ENCODE measurements around the gene DNAJB2.
"Not testable (repeated sequence)": the region's sequence is repeated elsewhere in the genome, so short reads cannot be mapped to it uniquely, and the experiment has no call there.

The DNAJB2 gene

DNA sequence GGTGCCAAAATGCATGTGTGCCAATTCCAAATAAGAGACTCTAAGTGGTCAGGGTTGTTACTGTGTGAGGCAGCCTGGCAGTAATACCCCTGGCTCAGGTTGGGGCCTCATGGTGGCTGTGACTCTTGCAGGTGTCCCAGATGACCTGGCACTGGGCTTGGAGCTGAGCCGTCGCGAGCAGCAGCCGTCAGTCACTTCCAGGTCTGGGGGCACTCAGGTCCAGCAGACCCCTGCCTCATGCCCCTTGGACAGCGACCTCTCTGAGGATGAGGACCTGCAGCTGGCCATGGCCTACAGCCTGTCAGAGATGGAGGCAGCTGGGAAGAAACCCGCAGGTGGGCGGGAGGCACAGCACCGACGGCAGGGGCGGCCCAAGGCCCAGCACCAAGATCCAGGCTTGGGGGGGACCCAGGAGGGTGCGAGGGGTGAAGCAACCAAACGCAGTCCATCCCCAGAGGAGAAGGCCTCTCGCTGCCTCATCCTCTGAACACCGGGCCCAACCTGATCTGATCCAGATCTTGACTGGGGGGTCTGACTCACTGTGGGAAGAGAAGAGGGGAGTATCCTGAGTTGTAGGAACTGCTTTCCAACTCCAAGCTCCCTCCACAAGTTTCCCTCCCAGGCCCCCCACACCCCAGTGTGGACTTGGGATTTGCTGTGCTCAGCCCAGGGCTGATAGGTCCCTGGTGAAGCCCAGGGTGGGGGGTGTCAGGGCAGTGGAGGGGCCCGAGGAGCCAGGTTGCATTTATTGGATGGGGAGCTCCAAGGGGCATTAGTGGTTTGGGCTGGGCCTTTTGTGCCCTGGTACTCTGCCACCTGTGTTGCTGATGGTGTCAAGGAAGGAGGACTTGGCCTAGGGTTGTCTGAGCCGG is 5.6 kb downstream of the DNAJB2 start:
- in situ Hi-C loops (cut with MboI; ENCODE audit: low sequenced_read_pairs) = no loop called here

DNA sequence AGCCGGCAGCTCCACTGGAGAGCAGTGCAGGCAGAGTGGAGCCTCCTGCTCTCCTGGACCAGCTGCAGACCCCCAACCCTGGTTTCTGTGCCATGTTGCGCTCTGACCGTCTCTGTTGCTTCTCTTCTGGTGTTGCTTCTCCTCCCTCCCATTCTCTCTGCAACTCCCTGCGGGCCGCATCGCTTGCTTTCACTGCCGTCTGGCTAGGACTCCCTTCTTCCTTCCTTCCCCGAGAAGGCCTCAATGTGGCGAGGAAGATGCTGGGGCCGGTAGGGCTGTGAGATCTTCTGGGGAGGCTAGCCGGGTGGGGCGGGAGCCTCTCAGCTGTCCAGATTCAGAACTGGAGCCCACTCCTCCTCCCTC is 6.2 kb downstream of the DNAJB2 start:
- in situ Hi-C loops (cut with MboI; ENCODE audit: low sequenced_read_pairs) = no loop called here

DNA sequence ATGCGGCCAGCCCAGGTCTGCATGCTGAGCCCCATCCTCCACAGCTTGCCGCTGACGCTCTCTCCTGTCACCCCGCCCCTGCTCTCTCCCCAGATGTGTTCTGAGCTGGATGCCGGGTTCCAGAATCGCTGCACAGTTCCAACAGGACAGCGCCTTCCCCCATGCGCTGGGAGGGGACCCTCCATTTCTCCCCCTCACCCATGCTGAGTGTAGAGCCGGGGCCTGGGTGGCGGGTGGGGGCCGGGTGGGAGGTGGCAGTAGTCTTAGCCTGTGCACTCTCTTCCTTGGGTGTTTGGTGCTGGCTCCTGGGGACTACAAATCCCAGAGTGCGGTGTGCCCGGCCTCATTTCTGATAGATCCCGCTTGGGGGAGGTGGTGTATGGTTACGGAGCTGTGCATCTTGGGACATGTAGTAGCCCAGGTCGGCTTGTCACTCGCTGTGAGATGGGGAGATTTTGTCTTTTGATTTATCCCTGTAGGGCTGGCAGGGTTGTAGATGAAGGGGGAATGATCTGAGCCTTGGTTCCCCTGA is 6.8 kb downstream of the DNAJB2 start:
- in situ Hi-C loops (cut with MboI; ENCODE audit: low sequenced_read_pairs) = no loop called here

DNA sequence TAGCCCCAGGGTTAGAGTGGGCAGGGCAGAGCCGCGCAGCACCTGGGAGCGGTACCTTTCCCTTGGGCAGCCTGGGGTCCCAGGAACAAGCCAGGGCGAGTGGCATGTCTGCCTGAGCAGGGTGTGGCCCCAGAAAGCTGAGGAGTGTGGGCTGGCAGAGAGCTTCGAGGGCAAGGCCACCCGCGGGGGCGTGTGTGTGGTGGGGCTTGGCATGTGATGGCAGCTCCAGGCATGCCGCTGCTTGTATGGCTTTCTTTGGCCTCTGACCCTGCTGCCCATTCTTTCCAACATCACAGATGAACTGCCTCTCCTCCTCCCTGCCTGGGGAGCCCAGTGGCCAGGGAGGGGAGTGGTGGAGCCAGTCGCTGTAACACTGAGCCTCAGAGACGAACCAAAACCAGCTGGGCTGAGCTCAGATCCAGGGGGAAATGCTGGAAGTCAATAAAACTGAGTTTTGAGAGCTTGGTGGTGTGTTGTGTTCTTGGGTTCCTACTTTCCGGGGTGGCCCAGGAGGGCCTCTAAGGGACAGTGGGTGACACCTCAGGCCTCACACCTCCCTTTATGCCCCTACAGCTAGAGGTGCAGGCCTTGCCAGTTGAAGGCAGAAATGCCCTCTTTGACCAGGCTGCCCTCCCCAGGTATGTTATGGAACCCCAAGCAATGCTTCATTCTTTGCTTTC is 7.4 kb downstream of the DNAJB2 start:
- in situ Hi-C loops (cut with MboI; ENCODE audit: low sequenced_read_pairs) = no loop called here

DNA sequence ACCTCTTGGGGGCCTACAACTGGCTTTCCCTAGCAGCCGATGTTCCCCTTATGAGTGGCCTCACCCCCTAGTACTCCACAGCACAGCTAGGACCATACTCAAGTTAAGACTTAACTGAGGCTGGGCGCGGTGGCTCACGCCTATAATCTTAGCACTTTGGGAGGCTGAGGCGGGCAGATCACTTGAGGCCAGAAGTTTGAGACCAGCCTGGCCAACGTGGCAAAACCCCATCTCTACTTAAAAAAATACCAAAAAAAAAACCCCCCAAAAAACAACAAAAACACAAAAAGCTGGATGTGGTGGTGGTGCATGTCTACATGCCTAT is 7.9 kb downstream of the DNAJB2 start:
- in situ Hi-C loops (cut with MboI; ENCODE audit: low sequenced_read_pairs) = not testable (repeated sequence)

DNA sequence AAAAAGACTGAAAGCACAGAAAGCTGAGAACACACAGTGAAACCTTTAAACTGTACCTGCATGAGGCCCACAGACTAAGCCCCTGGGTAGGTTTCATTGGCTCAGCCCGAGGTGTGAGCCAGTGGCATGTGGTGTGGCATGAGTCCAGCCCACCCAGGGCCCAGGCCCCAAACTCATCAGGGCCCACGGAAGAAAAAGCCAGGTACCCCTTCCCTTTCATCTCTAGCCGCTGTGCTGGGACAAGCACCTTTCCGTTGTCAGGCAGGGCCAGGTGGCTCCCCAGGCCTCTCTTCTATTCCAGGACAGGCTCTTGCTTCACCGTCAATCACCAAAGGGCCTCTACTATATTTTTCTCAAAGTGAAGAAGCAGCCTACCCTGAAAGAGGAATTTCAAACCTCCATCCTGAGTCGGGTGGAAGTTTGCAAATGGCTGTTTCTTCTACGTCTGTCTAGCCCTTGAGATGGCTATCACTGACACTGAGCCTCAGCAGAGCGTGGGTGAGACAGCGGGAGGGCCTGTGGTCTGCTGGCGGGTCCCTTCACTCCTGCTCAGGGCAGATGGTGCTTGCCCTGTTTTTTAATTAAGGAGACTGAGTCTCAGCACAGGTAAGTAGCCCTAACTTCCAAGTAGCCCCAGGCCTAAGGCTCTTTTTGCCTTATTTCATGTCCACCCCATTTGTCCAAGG is 8.6 kb downstream of the DNAJB2 start:
- in situ Hi-C loops (cut with MboI; ENCODE audit: low sequenced_read_pairs) = no loop called here

DNA sequence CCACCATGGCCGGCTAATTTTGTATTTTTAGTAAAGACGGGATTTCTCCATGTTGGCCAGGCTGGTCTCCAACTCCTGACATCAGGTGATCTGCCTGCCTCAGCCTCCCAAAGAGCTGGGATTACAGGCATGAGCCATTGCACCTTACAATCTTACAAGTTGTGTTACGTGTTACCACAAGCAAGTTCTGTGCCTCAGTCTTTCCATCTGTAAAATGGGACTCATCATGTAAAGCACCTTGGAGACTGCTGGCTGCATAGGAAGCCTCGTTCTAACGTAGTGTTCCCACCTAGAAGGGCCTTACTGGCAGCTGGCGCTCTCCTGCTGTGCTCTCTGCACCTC is 10.0 kb downstream of the DNAJB2 start:
- in situ Hi-C loops (cut with MboI; ENCODE audit: low sequenced_read_pairs) = no loop called here

DNA sequence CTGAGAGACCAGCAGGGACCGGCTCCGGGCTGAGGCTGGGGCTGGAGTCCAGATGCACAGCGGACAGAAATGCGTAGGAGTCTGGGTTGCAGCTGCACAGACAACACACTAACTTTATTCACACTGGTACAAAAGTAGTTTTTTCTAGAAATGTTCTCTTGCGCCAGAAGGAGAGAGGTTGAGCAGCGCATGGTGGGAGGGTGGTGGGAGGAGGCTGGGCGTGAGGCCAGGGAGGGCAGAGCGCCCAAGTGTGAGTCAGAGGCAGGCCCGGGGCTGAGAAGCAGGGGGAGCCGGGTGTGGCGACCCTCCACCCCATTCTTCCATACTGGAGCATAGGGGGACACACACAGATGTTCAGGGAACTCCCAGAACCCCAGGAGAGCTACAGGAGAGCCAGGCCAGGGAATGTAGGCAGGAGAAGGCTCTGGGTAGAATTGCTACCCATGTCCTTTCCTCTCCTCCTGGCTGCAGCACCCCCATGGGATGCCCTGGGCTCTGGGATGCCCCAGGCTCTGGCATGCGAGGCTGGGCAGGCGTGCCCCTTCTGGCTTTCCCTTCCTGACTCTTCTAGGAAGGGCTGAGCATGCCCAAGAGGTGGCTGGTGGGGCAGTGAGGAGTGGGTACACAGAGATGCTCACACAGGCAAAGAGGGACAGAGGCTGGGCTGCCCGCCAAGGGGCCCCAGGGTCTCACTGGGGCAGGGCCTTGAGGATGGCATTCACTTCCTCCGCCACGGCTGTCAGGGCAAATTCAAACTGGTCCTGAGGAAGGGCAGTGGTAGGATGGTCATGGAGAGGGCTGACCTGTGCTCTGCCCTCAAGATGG is 10.6 kb downstream of the DNAJB2 start:
- in situ Hi-C loops (cut with MboI; ENCODE audit: low sequenced_read_pairs) = no loop called here

DNA sequence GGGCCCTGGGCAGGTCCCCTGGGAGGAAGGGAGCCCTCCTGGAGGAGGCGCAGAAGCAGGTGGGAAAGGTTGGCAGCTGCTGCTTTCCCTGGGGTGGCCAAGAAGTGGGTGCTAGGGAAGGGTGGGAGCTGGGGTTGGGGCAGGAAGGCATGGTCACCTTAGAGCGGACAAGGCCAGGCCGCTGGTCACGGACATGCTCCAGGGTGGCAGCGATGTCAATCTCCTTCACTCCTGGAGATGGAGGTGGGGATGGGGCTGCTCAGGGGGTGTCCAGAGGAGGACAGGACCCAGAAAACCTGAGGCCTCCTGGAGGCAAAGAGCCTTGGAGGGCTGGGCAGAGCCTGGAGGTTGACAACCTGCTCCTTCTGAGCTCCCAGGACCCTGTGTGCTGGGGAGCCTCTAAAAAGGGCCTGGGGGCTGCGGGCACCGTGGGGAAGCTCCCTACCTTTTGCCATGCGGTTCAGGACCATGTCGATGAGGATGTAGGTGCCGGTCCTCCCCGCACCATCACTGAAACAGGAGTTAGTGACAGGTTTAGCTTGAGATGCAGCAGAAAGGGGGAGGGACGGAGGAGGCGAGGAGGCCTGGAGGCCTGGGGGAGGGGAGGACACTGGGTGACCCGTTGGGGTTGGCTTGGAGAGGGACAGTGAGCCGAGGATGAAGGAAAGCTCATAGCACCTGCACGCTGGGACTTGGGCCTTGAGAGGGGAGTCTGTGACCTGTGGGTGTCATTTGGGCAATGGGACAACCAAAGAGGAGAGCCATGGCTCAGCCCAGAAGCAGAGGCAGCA is 11.4 kb downstream of the DNAJB2 start:
- in situ Hi-C loops (cut with MboI; ENCODE audit: low sequenced_read_pairs) = no loop called here

DNA sequence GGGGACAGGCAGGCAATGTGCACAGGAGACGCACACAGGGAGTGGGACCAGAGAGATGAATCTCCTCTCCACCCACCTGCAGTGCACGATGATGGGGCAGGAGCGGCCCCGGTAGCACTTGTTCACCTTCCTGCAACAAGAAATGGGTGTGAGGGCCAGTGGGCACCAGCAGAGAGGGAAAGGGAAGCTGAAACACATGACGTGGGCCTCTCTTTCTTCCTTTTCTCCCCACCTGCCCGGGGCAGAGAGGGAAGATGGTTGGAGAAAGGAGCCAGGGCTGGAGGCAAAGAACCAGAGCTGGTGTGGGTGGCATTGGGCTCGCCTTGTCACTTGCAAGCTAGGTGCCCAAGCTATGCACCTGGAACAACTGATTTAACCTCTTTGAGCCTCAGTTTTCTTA is 12.2 kb downstream of the DNAJB2 start:
- in situ Hi-C loops (cut with MboI; ENCODE audit: low sequenced_read_pairs) = no loop called here

DNA sequence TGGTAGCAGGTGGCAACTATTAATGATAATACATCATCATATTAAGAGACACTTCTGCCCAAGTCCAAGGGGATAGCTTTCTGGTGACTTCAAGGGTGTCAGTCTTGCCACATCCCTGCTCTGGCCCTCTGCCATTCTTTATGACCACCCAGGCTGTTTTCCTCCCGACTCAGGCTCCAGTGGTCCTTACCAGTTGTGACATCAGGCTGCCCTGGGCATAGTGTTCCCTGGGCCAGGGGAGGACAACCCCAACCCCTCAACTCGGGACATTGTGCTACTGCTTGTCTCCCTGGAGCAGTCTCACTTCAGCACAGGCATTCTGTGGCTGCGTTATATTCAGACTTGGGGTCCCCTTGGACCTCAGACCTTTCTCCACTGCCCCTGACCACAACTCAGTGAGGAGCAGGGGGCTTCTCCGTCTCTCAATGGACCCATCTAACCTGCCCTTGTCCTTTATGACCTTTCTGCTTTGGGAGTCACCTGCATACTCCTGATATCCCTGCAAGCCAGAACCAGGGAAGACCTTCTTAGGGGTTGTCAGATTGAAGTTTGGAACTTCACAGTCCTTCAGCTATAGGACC is 12.8 kb downstream of the DNAJB2 start:
- in situ Hi-C loops (cut with MboI; ENCODE audit: low sequenced_read_pairs) = no loop called here

DNA sequence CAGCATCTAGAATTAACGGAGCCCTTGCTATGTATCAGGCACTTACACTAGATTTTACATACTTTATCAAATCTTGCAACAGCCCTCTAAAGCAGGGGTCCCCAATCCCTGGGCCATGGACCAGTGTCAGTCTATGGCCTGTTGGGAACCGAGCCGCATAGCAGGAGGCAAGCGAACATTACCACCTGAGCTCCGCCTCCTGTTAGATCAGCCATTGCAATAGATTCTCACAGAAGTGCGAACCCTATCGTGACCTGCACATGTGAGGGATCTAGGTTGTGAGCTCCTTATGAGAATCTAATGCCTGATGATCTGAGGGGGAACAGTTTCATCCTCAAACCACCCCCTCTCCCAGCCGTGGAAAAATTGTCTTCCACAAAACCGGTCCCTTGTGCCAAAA is 13.4 kb downstream of the DNAJB2 start:
- in situ Hi-C loops (cut with MboI; ENCODE audit: low sequenced_read_pairs) = no loop called here

DNA sequence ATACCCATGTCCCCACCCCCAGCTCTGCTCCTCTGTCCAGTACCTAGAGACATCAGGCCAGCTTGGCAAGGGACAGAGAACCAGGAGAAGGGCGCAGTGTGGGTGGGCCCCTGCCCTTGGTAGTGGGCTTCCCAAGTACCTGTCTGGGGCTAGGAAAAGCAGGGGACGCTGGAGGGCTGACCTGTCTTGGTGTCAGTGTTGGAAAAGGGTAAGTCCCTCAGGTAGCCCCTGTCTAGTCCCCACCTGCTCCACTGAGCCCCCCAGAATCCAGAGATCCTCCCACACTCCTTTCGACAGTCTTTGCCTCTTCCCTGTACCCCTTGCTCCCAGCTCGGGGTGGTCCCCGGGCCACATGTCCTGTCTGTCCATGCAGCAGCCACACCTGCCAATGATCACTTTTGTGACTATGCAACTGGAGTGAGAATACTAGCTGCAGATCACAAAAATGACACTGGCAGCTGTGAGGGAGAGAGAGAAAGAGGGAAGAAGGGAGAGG is 14.6 kb downstream of the DNAJB2 start:
- in situ Hi-C loops (cut with MboI; ENCODE audit: low sequenced_read_pairs) = no loop called here

DNA sequence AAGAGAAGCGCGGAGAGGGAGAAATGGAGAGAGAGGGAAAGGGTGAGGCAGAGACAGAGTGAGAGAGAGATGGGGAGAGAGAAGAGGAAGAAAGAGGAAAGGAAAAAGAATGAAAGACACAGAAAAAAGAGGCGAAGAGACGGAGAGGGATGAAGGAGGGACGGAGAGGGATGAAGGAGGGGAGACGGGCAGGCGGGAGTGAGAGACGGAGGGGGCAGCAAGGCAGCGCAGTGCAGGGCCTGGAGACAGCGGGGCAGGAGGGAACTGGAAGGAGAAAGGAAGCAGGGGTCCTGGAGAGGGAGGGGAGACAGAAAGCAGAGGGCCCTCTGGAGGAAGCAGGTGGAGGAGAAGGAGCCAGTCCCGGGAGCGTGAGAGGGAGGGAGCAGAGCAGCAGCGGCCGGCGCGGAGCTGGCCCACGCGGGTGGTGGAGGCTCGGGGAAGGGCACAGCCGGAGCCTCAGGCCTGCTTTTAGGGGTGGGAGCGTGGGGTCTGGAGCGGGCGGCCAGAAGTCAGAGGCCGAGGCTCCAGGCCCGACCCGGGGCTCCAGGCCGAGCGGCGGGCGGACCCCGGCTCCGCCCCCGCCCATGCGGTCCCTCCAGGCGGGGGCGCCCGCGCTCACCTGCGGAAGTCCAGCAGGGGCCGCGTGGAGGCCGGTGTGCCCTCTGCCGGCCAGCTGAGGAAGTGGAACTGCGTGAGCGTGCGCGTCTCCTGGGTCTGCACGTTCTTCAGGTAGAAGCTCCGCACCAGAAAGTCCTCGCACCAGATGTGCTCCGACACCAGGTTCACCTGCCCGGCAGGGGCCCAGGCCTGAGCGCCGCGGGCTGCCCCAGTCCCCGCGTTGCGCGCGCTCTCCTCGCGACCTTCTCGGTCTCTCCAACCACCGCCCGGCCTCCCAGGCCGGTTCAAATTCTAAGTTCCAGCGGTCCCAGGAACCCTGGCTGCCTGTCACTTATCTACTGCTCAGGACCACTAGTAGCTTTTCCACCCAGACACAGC is 15.5 kb downstream of the DNAJB2 start:
- in situ Hi-C loops (cut with MboI; ENCODE audit: low sequenced_read_pairs) = no loop called here

DNA sequence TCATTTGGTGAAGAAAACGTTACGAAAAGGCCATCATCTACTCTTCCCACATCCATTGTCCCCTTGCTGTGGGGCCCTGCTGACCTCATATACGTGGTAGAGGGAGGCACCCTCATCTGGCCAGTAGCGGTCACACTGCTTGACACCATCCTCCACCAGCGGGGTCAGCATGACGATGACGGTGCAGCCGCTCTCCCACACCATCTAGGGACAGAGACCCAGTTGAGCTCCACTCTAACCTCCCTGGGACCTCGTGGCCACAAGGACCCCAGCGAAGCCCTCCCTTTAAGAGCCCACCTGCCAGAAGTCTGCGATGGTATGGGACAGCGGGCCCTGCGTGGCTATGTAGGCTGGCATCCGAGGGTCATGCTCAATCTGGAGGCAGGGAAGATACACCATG is 17.0 kb downstream of the DNAJB2 start:
- in situ Hi-C loops (cut with MboI; ENCODE audit: low sequenced_read_pairs) = no loop called here

DNA sequence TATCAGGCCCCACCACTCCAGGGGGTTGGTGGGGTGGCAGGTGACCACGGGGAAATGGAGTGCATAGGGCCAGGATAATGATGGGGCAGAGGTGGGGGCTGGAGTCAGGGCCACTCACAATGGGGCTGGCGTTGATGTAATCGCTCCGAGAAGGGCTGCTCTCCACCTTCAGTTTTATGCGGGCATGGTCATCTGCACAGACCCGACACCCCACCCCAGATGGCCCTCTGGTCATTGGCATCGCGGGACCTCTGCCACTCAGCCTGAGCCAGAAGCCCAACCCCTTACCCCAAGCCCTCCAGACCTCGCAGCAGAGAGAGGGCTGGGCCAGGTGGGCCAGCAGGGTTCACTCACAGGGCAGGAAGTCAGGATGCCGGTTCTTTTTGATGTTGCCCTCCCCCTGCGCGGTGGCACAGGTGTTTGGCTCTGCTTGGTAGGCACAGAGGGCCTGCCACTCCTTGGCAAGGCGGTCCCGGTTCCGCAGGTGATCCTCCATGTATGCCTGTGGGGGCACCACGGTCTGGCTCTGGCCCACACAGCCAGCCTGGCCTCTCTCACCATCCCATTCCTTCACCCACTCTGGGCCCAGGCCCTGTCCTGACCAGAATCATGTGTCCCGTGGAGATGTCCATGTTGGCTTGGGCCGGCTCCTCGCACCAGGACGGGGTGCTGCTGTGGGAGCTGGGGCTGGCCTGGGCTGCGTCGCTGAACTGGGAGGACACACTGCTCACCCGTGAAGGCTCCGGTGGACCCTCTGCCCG is 17.6 kb downstream of the DNAJB2 start:
- in situ Hi-C loops (cut with MboI; ENCODE audit: low sequenced_read_pairs) = no loop called here

DNA sequence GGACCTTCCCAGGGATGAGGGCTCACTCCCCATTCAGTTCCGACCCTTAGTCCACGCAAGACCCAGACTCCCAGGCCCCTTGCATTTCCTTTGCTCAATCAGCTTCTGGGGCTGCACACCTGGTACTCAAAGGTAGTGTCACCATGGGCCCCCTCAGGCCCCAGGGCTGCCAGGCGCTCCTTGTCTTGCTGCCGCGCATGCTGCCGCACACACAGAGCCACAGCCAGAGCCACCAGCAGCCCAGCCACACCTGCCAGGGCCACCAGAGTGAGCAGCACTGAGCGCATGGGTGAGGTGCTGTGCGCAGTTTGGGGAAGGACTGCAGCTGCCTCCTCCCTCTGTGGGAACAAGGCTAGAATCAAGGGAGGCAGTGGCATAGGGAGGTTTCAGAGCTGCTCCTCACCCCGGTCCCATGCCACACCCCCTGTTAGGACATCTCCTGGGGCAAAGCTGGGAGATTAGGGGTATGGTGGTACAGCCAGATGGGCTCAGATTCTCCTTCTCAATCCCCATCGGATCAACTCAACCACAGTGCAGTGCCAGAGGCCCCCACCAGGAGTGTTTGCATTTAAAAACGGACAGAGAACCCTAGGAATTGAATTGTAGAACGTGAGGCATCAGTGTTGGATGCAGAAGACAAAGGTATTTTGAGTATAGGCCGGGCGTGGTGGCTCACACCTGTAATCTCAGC is 18.7 kb downstream of the DNAJB2 start:
- in situ Hi-C loops (cut with MboI; ENCODE audit: low sequenced_read_pairs) = no loop called here

Data from HL-60/S4 treated with phorbol 12-myristate 13-acetate at 8.2 ng/mL for 4 days and 3 days (cell line).